Retina (tissue), 1 donor: ENCODE results near the gene HSPB6.

Experiments used
- DNase-seq: peaks from one replicate; pipeline ENCODE4 v3.0.0-alpha.2; 2016

HSPB6 gene

GRCh38 chr19:35713904-35714495, 42.8 kb downstream of the HSPB6 start:
- no peak for DNase-seq

- DNase-seq = no peak
Measured at GRCh38 chr19:35713506-35713850, 43.4 kb downstream of the HSPB6 start.

- DNase-seq = no peak
Measured at GRCh38 chr19:35712567-35713505, 44.0 kb downstream of the HSPB6 start.

GRCh38 chr19:35710784-35711723, 45.8 kb downstream of the HSPB6 start:
- no peak for DNase-seq

GRCh38 chr19:35708391-35708790, 48.4 kb downstream of the HSPB6 start:
- no peak for DNase-seq
